Measurements from ENCODE around the gene AIP. TPM values are rescaled to one million over a fixed set of nuclear protein-coding genes. Genes with fewer than 3 reads are reported as not detected.
A peak's percentile ranks its signal among the peaks of the same experiment; 100 is the strongest.

AIP gene
- total RNA-seq, 1 donor from 2014 or later: 62.0 TPM

GRCh38 chr11:67500831-67501715 lies 18.2 kb downstream of the AIP start:
- H3K4me3 ChIP-seq (ENCODE audit: low read depth, low read length): no peak overlapping the region
- no peak for DNase-seq (ENCODE audit: low read depth)
- no peak for TF ChIP-seq CTCF (conservative IDR thresholded peaks at IDR 0.05; ENCODE audit: low read depth, low read length)

GRCh38 chr11:67501854-67502253 lies 19.0 kb downstream of the AIP start:
- no peak overlapping the region for H3K4me3 ChIP-seq (ENCODE audit: low read depth, low read length)
- no peak for DNase-seq (ENCODE audit: low read depth)
- no peak for TF ChIP-seq CTCF (conservative IDR thresholded peaks at IDR 0.05; ENCODE audit: low read depth, low read length)

- H3K4me3 ChIP-seq (ENCODE audit: low read depth, low read length): no peak overlapping the region
- TF ChIP-seq CTCF (conservative IDR thresholded peaks at IDR 0.05; ENCODE audit: low read depth, low read length): no peak
- DNase-seq (ENCODE audit: low read depth): no peak
Observed at GRCh38 chr11:67502328-67502979, 19.6 kb downstream of the AIP start.

- no peak for TF ChIP-seq CTCF (conservative IDR thresholded peaks at IDR 0.05; ENCODE audit: low read depth, low read length)
- H3K4me3 ChIP-seq (ENCODE audit: low read depth, low read length): peak overlapping the region; percentile 89
- DNase-seq (ENCODE audit: low read depth): no peak
Observed at GRCh38 chr11:67503119-67504004, 20.5 kb downstream of the AIP start.

GRCh38 chr11:67504005-67504949 lies 21.5 kb downstream of the AIP start:
- peak overlapping the region; percentile 89 for H3K4me3 ChIP-seq (ENCODE audit: low read depth, low read length)
- no peak for TF ChIP-seq CTCF (conservative IDR thresholded peaks at IDR 0.05; ENCODE audit: low read depth, low read length)
- no peak for DNase-seq (ENCODE audit: low read depth)
